Gastrocnemius medialis (tissue), 4 donors: ENCODE measurements around the gene CARD9.

Experiments
- POLR2A ChIP-seq, 2 donors: fragments of 450-650 bp; IDR thresholded peaks; one replicate each; pipeline ENCODE4 v1.6.1; 2017; ENCODE audit warnings: antibody characterized with exemption in 2 of 2, mild to moderate bottlenecking in 2 of 2, moderate library complexity in 2 of 2
- TF ChIP-seq, protein P1 (sequence below), 5 experiments: fragments of 450-650 bp in 3 of 5; fragments of 200-600 bp in 2 of 5; sonication (generic) in 2 of 5; IDR thresholded peaks in 4 of 5; conservative IDR thresholded peaks in 1 of 5; 1 replicate in 4 of 5; 2 replicates in 1 of 5; pipeline ENCODE4 v1.5.1; 2016 to 2019; ENCODE audit warnings: antibody characterized with exemption in 5 of 5, mild to moderate bottlenecking in 3 of 5, moderate library complexity in 3 of 5

DNA sequence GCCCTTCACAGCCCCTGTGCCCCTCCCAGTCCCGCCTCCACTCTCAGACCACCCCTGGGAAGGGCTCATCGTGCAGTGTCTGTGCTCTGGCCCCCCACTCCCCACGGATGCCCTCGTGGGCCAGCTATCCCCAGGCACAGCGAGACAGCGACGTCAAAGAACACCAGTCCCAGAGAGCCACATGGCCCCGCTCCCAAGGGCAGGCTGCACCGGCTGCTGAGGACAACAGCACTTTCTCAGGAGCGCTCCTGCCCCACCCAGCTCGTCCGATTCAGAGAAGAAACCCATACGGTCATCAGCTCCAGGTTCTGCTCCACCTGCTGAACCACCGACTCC lies 31.3 kb upstream of the CARD9 start:
- no peak for TF ChIP-seq POLR2A (IDR thresholded peaks at IDR 0.05)
- TF ChIP-seq, protein P1, sequence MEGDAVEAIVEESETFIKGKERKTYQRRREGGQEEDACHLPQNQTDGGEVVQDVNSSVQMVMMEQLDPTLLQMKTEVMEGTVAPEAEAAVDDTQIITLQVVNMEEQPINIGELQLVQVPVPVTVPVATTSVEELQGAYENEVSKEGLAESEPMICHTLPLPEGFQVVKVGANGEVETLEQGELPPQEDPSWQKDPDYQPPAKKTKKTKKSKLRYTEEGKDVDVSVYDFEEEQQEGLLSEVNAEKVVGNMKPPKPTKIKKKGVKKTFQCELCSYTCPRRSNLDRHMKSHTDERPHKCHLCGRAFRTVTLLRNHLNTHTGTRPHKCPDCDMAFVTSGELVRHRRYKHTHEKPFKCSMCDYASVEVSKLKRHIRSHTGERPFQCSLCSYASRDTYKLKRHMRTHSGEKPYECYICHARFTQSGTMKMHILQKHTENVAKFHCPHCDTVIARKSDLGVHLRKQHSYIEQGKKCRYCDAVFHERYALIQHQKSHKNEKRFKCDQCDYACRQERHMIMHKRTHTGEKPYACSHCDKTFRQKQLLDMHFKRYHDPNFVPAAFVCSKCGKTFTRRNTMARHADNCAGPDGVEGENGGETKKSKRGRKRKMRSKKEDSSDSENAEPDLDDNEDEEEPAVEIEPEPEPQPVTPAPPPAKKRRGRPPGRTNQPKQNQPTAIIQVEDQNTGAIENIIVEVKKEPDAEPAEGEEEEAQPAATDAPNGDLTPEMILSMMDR (IDR thresholded peaks at IDR 0.05 in 4 of 5, conservative IDR thresholded peaks at IDR 0.05 in 1 of 5) = no peak
